Measurements from ENCODE around the gene ELP2.

DNA sequence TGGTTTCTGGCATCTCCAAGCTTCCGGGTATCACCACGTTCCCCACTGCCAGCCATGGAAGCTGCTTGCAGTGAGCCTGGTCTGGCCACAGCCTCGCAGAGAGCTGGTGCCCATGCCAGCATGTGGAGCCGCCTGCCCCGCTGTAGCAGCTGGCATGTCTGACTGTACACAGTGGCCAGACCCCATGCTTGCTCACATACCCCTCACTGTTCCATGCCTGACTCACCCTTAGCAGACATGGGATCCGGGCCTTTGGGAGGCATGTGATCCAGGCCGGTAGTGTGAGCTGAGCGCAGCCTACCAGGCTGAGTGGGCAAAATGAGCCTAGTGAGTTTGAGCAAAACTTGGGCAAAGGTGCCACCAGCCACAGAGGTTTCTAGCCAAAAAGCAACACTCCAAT lies 43.5 kb upstream of the ELP2 start:
- TF ChIP-seq EZH2 (IDR thresholded peaks at IDR 0.05; ENCODE audit: insufficient read depth, poor library complexity, severe bottlenecking): no peak
- no peak for TF ChIP-seq EZH2phosphoT487 (IDR thresholded peaks at IDR 0.05; ENCODE audit: insufficient read depth, low read depth)

All from GM23248 (cell line).